HL-60/S4 (cell line): ENCODE results near the gene PRIM2.
"Not testable (repeated sequence)": the region's sequence is repeated elsewhere in the genome, so short reads cannot be mapped to it uniquely, and the experiment has no call there.

Source experiments
- in situ Hi-C: fragments of 300-500 bp; cut with MboI; formaldehyde crosslinking; loops from 2 replicates; pipeline ENCODE4 v1.14.3; 2022; ENCODE audit warnings: low sequenced_read_pairs

The PRIM2 gene

DNA sequence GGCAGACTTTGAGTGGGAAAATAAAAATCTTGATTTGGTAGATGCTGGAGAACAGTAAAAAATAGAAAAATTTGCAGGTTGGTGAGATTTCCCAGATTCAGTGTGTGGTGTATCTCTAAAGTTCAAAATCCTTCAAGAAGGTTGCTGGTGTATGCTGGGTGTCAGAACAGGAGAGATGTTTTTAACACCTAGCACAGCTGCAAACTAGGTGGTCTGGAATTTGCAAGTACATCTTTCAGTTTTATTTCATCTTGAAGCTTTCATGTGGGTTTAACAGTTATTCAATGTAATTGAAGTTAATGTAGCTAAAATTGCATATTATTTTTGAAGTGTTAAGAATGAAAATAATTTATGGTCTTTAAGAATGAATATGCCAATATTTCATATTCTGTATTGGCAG lies 40.9 kb downstream of the PRIM2 start:
- in situ Hi-C loops: not testable (repeated sequence)

DNA sequence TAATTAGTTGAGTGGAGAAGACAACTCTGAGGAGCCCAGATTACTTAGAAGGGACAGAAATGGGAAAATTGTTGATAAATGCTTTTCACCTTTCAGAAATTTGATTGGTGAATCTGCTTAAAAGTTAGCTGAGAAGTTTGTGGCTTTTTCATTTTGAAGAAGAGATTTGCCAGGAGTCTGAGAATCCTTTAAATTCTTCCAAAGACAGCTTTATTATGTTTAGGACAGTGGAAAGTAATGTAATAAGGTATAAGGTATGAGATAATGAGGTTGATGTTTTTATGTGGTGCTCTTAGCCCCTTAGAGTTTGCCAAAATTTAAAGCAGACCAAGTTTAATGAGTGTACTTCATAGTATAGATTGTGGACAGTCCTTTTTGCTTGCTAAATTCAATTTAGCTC lies 42.3 kb downstream of the PRIM2 start:
- in situ Hi-C loops: not testable (repeated sequence)

GRCh38 chr6:57362340-57362739 lies 44.9 kb downstream of the PRIM2 start:
- in situ Hi-C loops: not testable (repeated sequence)

DNA sequence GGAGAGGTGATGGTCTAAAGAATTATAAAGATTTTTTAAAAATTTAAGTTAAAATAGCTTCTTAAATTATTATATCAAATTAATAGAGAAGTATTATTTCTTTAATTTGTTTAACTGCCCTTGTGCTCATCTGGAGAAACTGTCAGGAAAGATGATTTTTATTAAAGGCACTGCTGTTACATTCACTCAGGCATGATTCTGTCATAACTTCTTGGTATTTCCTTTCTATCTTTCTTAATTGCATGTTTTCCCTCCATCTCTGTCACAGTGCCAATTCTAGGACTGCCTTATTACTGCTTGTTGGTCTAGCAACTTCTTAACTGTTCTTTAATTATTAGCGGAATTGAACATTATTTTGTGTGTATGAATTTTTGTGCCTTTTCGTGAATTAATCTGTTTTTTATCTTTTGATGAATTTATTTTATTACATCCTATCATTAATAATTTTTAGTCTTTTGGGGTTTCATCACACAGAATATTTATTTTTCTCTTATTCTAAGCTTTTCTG lies 47.7 kb downstream of the PRIM2 start:
- in situ Hi-C loops: not testable (repeated sequence)

- in situ Hi-C loops: not testable (repeated sequence)
Observed at GRCh38 chr6:57368965-57369731, 51.7 kb downstream of the PRIM2 start.

- in situ Hi-C loops: not testable (repeated sequence)
Observed at GRCh38 chr6:57371779-57372178, 54.3 kb downstream of the PRIM2 start.

DNA sequence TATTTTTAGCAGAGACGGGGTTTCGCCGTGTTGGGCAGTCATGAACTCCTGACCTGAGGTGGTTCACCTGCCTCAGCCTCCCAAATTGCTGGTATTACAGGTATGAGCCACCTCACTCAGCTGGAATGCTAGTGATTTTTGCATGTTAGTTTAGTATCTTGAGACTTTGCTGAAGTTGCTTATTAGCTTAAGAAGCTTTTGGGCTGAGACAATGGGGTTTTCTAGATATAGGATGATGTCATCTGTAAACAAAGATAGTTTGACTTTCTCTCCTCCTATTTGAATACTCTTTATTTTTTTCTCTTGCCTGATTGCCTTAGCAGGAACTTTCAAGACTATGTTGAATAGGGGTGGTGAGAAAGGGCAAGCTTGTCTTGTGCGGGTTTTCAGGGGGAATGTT lies 57.3 kb downstream of the PRIM2 start:
- in situ Hi-C loops: not testable (repeated sequence)

DNA sequence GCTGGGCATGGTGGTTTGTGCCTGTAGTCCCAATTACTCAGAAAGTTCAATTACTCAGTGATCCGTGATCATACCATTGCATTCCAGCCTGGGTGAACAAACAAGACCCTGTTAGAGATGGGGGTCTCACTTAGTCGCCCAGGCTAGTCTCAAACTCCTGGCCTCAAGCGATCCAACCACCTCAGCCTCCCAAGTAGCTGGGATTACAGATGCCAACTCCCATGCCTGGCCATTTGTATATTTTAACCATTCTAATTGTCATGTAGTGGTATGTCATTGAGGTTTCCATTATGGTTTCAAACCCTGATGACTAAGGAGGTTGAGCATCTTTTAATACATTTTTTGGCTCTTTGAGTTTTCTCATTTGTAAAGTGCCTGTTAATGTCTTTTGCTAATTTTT lies 58.7 kb downstream of the PRIM2 start:
- in situ Hi-C loops: not testable (repeated sequence)

- in situ Hi-C loops: not testable (repeated sequence)
Observed at GRCh38 chr6:57389038-57389592, 71.7 kb downstream of the PRIM2 start.

DNA sequence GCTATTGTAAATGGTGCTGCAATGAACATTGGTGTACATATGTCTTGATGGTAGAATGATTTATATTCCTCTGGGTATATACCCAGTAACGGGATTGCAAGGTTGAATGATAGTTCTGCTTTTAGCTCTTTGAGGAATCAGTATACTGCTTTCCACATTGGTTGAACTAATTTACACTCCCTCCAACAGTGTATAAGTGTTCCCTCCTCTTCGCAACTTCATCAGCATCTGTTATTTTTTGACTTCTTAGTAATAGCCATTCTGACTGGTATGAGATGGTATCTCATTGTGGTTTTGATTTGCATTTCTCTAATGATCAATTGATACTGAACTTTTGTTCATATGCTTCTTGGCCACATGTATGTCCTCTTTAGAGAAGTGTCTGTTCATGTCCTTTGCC lies 73.4 kb downstream of the PRIM2 start:
- in situ Hi-C loops: not testable (repeated sequence)

GRCh38 chr6:57392047-57392446 lies 74.6 kb downstream of the PRIM2 start:
- in situ Hi-C loops: not testable (repeated sequence)

DNA sequence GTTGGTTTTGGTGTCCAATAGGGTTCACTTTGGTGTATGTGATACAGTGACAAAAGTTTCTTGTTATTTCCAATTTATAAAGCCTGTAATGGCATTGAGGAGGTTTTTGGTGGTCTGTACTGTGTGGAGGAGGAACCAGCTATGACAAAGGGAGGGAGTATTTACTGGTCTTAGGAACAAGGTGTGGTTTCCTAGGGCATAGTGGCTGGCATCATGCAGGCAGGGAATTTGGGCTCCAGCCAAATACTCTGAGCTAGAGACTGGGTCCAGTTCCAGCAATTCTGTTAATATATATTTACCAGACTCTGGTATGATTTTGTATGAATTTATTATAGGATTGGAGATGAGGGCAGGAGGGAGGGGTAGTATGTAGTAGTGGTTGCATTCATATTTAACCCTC lies 101.9 kb downstream of the PRIM2 start:
- in situ Hi-C loops: not testable (repeated sequence)

DNA sequence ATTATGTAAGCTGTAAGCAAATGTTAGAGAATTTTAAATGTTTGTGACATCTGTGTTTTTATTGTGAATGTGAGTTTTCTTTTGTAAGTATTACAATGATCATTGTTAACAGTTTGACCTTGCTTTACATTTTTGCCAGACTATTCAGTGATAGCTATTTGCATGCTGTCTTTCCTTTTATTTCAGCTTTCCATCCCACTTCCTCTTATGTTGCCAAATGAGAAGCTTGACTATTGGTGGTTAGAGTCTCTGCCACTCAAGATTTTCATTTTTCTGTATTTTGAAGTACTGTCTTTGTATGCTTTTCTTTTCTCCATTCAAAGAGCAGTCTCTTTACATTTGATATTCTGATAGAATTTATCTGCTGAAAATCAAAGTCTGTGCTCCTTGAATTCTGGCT lies 104.1 kb downstream of the PRIM2 start:
- in situ Hi-C loops: no loop called here

DNA sequence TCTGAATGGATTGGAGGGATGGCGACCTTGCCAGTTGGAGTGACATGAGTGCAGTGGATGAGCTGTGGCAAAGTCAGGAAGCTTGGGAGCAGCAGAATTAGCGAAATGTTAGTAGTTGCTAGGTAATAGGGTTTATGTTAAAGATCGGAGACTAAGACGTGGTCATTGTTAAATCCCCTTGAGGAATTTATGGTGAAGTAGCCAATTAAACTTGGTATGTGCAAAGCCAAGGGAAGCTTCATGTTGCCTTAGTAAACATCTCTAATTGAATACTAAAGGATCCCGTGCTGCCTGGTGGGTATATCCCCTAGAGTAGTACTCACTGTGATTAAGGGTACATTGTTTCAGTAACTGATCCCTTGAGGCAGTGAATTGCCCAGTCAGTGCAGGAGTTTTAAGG lies 106.0 kb downstream of the PRIM2 start:
- in situ Hi-C loops: no loop called here

GRCh38 chr6:57431742-57432141 lies 114.3 kb downstream of the PRIM2 start:
- in situ Hi-C loops: not testable (repeated sequence)

DNA sequence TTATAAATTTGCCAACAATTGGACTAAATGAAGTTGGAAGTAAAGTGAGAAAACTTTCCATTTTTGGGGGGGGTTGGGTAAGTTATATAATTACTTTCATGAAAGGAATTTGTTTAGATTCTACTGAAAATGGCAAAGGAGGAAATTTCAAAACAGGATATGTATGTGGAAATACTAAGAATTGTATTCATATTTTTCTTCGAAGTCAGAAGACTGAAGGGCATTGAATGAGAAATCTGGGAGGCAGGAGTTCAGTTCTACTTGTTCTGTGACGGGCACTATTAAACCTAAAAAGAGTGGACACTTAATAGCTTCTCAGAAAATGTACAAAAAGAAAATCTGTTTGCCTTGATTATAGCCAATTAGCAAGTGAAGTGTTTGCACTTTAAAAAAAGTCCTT lies 114.7 kb downstream of the PRIM2 start:
- in situ Hi-C loops: no loop called here

DNA sequence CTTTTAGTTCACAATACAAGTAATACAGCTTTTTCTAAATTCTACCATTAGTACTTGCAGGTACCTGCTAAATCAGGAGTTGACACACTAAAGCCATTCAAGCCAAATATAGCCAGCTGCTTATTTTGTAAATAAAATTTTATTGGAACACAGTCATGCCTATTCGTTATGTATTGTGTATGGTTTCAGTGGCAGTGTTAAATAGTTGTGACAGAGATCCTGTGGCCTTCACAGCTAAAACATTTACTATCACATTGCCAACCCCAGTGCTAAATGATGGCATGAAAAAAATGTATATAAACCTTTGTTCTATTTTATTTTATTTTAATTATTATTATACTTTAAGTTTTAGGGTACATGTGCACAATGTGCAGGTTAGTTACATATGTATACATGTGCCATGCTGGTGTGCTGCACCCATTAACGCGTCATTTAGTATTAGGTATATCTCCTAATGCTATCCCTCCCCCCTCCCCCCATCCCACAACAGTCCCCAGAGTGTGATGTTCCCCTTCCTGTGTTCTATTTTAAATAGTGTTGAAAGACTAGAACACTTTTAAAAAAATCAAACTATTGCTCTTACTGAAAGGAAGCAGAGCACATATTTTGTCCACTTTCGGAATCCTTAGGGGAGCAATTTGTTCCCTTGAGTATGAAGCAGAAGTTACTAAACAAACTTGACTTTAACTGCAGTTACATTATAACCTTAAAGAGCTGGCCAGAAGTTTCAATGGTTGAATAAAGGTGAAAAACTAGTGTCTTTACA lies 115.7 kb downstream of the PRIM2 start:
- in situ Hi-C loops: no loop called here

DNA sequence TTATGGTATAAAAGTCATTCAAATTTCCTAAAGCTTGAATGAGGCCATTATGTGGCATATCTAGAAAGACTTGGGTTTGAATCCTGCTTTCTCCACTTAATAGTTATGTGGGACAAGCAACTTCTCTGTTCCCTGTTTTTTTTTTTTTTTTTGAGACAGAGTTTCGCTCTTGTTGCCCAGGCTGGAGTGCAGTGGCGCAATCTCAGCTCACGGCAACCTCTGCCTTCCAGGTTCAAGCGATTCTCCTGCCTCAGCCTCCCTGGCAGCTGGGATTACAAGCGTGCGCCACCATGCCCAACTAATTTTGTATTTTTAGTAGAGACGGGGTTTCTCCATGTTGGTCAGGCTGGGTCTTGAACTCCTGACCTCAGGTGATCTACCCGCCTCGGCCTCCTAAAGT lies 116.4 kb downstream of the PRIM2 start:
- in situ Hi-C loops: not testable (repeated sequence)

DNA sequence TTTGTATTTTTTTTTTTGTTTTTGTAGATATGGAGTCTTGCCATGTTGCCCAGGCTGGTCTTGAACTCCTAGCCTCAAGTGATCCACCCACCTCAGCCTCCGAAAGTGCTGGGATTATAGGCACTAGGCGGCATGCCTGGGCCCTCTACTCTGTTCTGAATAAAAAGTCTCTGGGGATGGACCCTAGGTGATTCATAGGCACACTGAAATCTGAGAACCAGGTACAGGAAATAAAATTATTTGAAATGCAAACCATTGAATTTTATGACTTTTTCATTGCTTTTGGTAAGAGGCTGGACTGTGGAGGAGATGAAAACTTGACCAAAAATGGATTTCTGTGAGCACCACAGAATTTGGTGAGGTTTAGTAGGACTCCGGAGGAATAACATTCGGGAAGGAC lies 117.5 kb downstream of the PRIM2 start:
- in situ Hi-C loops: no loop called here

DNA sequence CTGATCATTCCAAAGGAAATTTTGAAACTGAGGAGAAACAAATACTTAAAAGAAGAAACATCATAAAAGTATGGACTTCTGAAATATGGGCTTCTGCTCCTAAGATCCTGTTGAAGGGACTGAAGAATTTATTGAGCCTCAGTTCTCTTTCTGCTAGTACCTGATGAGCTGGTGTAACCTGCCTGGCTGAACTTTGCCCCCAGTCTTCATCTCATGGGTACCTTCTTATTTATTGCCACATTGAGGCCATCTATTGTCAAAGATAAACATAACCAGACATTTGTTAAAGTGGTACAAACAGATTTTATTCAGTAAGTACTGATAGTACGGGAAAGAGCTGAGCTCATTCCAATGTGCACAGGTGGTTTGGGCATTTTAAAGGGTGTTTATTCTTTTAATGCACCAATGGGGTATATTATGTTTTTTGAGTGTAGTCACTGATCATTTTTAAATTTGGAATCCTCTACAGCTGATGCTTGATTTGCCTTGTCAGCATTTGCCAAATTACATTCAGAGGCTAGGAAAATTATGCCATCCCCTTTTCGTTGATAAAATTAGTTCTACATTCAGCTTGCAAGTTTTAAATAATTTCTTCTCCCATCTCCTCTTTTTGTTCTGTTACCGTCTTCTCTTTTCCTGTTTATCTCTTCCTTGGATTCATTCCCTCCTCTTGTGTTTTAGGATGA lies 118.2 kb downstream of the PRIM2 start:
- in situ Hi-C loops: no loop called here

DNA sequence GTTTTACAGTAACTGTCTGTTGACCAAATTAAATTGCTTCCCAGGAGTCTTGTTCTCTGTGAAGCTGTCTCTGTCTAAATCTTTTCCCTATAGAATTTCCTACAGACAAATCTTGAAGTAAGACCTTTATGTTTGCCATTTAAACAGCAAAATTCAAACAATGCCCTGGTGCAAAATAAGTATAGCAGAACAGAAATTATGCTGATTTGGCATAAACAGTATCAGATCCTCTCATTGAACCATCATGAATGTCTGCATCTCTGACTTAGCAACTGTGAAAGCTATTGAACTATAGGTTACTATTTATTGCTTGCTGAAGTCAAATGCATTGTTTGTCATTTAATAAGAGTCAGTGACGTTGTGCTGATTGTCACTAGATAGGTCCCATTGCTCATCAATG lies 123.3 kb downstream of the PRIM2 start:
- in situ Hi-C loops: not testable (repeated sequence)
